ENCODE data around the gene PRPF8. TPM values are rescaled to one million over a fixed set of nuclear protein-coding genes. Genes with fewer than 3 reads are reported as not detected.

Gene PRPF8
- total and polyA plus RNA-seq, 2 of the 13 experiments (the other 11 are each of a cell fraction or from before 2014, with no cell fraction given), result 112 to 179 TPM

DNA sequence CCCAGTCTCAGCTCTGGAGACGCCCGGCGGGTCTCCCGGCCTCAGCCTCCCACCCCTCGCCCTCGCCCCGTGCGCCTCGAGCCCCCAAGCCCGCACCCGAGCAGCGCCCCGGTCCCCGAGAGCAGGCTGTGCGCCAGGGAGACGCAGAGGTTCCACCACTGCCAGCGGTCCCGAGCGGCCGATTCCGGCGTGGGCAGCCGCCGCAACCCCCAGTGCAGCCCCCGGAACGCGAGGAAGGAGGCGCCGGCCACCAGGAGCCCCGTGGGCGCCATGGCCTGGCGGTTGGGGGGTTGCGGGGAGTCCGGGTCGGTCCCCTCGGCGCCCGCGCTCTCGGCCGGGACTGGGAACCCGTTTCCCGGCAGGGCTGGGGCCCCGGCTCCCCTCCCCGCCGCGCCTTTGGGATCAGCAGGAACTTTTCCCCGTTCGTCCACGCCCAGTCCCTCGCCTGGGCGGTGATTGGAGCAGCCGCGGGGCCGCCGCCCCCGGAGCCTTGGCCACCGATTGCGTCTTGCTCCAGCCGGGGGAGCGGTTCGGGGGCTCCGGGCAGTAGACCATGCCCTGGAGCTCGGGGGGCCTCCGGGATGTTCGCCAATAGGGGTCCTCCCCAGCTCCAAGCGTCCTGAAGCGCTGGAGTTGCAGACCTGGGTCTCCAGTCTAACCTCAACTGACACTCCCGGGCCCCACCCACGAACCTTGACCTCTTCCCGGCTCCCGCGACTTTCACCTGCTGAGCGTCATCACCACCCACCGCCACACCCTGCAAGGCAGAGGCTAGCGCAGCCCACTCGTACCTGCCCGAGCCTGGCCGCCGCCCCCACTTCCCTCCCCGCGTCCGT is 25.5 kb upstream of the PRPF8 start, which contains the start of gene TLCD2 (continued):
- TF ChIP-seq, protein P1, sequence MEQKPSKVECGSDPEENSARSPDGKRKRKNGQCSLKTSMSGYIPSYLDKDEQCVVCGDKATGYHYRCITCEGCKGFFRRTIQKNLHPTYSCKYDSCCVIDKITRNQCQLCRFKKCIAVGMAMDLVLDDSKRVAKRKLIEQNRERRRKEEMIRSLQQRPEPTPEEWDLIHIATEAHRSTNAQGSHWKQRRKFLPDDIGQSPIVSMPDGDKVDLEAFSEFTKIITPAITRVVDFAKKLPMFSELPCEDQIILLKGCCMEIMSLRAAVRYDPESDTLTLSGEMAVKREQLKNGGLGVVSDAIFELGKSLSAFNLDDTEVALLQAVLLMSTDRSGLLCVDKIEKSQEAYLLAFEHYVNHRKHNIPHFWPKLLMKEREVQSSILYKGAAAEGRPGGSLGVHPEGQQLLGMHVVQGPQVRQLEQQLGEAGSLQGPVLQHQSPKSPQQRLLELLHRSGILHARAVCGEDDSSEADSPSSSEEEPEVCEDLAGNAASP (CRISPR knock-in tag; IDR thresholded peaks at IDR 0.05; ENCODE audit: borderline replicate concordance), result 0 out of 2 replicates have a peak, but pooled peaks have one; percentile 79
- TF ChIP-seq, protein P2, sequence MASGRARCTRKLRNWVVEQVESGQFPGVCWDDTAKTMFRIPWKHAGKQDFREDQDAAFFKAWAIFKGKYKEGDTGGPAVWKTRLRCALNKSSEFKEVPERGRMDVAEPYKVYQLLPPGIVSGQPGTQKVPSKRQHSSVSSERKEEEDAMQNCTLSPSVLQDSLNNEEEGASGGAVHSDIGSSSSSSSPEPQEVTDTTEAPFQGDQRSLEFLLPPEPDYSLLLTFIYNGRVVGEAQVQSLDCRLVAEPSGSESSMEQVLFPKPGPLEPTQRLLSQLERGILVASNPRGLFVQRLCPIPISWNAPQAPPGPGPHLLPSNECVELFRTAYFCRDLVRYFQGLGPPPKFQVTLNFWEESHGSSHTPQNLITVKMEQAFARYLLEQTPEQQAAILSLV (CRISPR knock-in tag; IDR thresholded peaks at IDR 0.05; ENCODE audit: borderline replicate concordance), result no peak
- TF ChIP-seq ZNF230 (CRISPR knock-in tag; IDR thresholded peaks at IDR 0.05), result no peak
- TF ChIP-seq, protein P3, sequence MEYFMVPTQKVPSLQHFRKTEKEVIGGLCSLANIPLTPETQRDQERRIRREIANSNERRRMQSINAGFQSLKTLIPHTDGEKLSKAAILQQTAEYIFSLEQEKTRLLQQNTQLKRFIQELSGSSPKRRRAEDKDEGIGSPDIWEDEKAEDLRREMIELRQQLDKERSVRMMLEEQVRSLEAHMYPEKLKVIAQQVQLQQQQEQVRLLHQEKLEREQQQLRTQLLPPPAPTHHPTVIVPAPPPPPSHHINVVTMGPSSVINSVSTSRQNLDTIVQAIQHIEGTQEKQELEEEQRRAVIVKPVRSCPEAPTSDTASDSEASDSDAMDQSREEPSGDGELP (IDR thresholded peaks at IDR 0.05; ENCODE audit: borderline replicate concordance, low read depth), result peak; percentile 45; the same call in 1 of the 2 replicates
- TF ChIP-seq ZNF670 (CRISPR knock-in tag; IDR thresholded peaks at IDR 0.05; ENCODE audit: borderline replicate concordance), result no peak
- no peak for TF ChIP-seq REL (CRISPR knock-in tag; conservative IDR thresholded peaks at IDR 0.05)
- TF ChIP-seq, protein P4, sequence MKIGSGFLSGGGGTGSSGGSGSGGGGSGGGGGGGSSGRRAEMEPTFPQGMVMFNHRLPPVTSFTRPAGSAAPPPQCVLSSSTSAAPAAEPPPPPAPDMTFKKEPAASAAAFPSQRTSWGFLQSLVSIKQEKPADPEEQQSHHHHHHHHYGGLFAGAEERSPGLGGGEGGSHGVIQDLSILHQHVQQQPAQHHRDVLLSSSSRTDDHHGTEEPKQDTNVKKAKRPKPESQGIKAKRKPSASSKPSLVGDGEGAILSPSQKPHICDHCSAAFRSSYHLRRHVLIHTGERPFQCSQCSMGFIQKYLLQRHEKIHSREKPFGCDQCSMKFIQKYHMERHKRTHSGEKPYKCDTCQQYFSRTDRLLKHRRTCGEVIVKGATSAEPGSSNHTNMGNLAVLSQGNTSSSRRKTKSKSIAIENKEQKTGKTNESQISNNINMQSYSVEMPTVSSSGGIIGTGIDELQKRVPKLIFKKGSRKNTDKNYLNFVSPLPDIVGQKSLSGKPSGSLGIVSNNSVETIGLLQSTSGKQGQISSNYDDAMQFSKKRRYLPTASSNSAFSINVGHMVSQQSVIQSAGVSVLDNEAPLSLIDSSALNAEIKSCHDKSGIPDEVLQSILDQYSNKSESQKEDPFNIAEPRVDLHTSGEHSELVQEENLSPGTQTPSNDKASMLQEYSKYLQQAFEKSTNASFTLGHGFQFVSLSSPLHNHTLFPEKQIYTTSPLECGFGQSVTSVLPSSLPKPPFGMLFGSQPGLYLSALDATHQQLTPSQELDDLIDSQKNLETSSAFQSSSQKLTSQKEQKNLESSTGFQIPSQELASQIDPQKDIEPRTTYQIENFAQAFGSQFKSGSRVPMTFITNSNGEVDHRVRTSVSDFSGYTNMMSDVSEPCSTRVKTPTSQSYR (CRISPR knock-in tag; IDR thresholded peaks at IDR 0.05; ENCODE audit: borderline replicate concordance), result peak; percentile 24; the same call in 1 of the 2 replicates
- TF ChIP-seq MEF2D (CRISPR knock-in tag; IDR thresholded peaks at IDR 0.05), result no peak
- TF ChIP-seq ZC3H13 (CRISPR knock-in tag; IDR thresholded peaks at IDR 0.05), result peak; percentile 13; the same call in 1 of the 2 replicates
- TF ChIP-seq ZSCAN22 (CRISPR knock-in tag; IDR thresholded peaks at IDR 0.05), result no peak
- TF ChIP-seq ARNT2 (CRISPR knock-in tag; IDR thresholded peaks at IDR 0.05; ENCODE audit: low read depth), result peak; percentile 79; the same call in 1 of the 2 replicates
- TF ChIP-seq, protein P5, sequence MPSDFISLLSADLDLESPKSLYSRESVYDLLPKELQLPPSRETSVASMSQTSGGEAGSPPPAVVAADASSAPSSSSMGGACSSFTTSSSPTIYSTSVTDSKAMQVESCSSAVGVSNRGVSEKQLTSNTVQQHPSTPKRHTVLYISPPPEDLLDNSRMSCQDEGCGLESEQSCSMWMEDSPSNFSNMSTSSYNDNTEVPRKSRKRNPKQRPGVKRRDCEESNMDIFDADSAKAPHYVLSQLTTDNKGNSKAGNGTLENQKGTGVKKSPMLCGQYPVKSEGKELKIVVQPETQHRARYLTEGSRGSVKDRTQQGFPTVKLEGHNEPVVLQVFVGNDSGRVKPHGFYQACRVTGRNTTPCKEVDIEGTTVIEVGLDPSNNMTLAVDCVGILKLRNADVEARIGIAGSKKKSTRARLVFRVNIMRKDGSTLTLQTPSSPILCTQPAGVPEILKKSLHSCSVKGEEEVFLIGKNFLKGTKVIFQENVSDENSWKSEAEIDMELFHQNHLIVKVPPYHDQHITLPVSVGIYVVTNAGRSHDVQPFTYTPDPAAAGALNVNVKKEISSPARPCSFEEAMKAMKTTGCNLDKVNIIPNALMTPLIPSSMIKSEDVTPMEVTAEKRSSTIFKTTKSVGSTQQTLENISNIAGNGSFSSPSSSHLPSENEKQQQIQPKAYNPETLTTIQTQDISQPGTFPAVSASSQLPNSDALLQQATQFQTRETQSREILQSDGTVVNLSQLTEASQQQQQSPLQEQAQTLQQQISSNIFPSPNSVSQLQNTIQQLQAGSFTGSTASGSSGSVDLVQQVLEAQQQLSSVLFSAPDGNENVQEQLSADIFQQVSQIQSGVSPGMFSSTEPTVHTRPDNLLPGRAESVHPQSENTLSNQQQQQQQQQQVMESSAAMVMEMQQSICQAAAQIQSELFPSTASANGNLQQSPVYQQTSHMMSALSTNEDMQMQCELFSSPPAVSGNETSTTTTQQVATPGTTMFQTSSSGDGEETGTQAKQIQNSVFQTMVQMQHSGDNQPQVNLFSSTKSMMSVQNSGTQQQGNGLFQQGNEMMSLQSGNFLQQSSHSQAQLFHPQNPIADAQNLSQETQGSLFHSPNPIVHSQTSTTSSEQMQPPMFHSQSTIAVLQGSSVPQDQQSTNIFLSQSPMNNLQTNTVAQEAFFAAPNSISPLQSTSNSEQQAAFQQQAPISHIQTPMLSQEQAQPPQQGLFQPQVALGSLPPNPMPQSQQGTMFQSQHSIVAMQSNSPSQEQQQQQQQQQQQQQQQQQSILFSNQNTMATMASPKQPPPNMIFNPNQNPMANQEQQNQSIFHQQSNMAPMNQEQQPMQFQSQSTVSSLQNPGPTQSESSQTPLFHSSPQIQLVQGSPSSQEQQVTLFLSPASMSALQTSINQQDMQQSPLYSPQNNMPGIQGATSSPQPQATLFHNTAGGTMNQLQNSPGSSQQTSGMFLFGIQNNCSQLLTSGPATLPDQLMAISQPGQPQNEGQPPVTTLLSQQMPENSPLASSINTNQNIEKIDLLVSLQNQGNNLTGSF (CRISPR knock-in tag; IDR thresholded peaks at IDR 0.05), result no peak
